HepG2 (cell line): ENCODE results near the gene KRT77. TPM values are rescaled to one million over a fixed set of nuclear protein-coding genes. Genes with fewer than 3 reads are reported as not detected.

Source experiments
- ATAC-seq: fragments of 200-7000 bp; cut with Tn5 transposase; 3 replicates; pipeline ENCODE4 v1.9.1; 2020; ENCODE audit warnings: mild to moderate bottlenecking, moderate library complexity
- BruUV-seq: library from RNA; stranded (reverse); fragments of 400-500 nt; replicated peaks from 2 replicates; lab custom pipeline; 2021; lab: Mats Ljungman, UMichigan
- CTCF ChIA-PET: fragments of 300-600 bp; formaldehyde crosslinking; extraction: SDS; loops from one replicate; lab custom pipeline; 2021; ENCODE audit warnings: low total read pairs, inconsistent platforms, low intra/inter-chr PET ratio; lab: Yijun Ruan, JAX
- POLR2A ChIA-PET: fragments of 350-600 bp; sonication (Branson Sonifier 250); formaldehyde crosslinking; loops from one replicate; lab custom pipeline; 2020; ENCODE audit warnings: antibody characterized with exemption, inconsistent platforms; lab: Yijun Ruan, JAX
- DNase-seq: peaks from one replicate; pipeline ENCODE4 v3.0.0-alpha.2; 2015; ENCODE audit warnings: low spot score
- FAIRE-seq: peaks from 3 replicates; lab custom pipeline; 2011; peaks lifted over from hg19 to GRCh38; lab: Jason Lieb, UNC
- H2AFZ ChIP-seq: one replicate; pipeline ENCODE4 v1.6.1; 2011; ENCODE audit warnings: low read length, inconsistent platforms
- H3K27ac ChIP-seq: fragments of 300-600 bp; 3 replicates; pipeline ENCODE4 v1.8.0; 2011; ENCODE audit warnings: mixed run types, mild to moderate bottlenecking, mixed read lengths, low read length, inconsistent platforms; ENCODE audit not compliant: insufficient read depth; ENCODE audit errors: extremely low read length
- H3K27me3 ChIP-seq, 2 experiments: fragments of 200-600 bp in 1 of 2; 2 replicates in 1 of 2; 3 replicates in 1 of 2; pipeline versions ENCODE4 v1.6.0 to v1.8.0; 2011; ENCODE audit warnings: low read length in 2 of 2, mild to moderate bottlenecking in 2 of 2, moderate library complexity in 2 of 2, inconsistent platforms in 1 of 2; ENCODE audit not compliant: insufficient read depth in 2 of 2, control insufficient read depth in 1 of 2
- H3K36me3 ChIP-seq, 2 experiments: fragments of 200-600 bp in 1 of 2; replicated peaks in 1 of 2; 2 replicates in 1 of 2; 3 replicates in 1 of 2; pipeline versions ENCODE4 v1.5.1 to v1.8.0; 2011; ENCODE audit warnings: low read length in 2 of 2, inconsistent platforms in 1 of 2; ENCODE audit not compliant: insufficient read depth in 2 of 2, control insufficient read depth in 1 of 2
- H3K4me1 ChIP-seq: 2 replicates; pipeline ENCODE4 v1.5.1; 2012; ENCODE audit warnings: low read length, inconsistent platforms; ENCODE audit not compliant: insufficient read depth
- H3K4me2 ChIP-seq: 2 replicates; pipeline ENCODE4 v1.6.0; 2011; ENCODE audit warnings: low read depth, low read length, inconsistent platforms
- H3K4me3 ChIP-seq, 3 experiments: fragments of 200-600 bp in 1 of 3; sonication (generic), shearing (Covaris generic) in 1 of 3; replicated peaks in 1 of 3; 2 replicates each; pipeline ENCODE4 v1.5.1; 2011 to 2016; ENCODE audit warnings: low read length in 3 of 3, inconsistent platforms in 2 of 3, low read depth in 2 of 3, mild to moderate bottlenecking in 2 of 3, control low read depth in 1 of 3, mixed read lengths in 1 of 3; ENCODE audit not compliant: insufficient read depth in 1 of 3
- H3K79me2 ChIP-seq: one replicate; pipeline ENCODE4 v1.6.1; 2011; ENCODE audit warnings: low read length, inconsistent platforms; ENCODE audit not compliant: insufficient read depth
- H3K9ac ChIP-seq: 2 replicates; pipeline ENCODE4 v1.6.0; 2011; ENCODE audit warnings: mild to moderate bottlenecking, low read depth, low read length, inconsistent platforms; ENCODE audit not compliant: insufficient read depth
- H3K9me3 ChIP-seq: 2 replicates; pipeline ENCODE4 v1.5.1; 2012; ENCODE audit warnings: mild to moderate bottlenecking, low read length
- H4K20me1 ChIP-seq: 2 replicates; pipeline ENCODE4 v1.6.0; 2011; ENCODE audit warnings: inconsistent platforms, mild to moderate bottlenecking, low read length, moderate library complexity; ENCODE audit not compliant: insufficient read depth
- AFF4 ChIP-seq: sonication (generic); formaldehyde crosslinking; IDR thresholded peaks from 2 replicates; pipeline ENCODE4 v1.4.0; 2020; ENCODE audit warnings: missing genetic modification reagents
- ARID2 ChIP-seq: sonication (generic); formaldehyde crosslinking; IDR thresholded peaks from 2 replicates; pipeline ENCODE4 v1.8.1; 2022; ENCODE audit warnings: mild to moderate bottlenecking, missing genetic modification reagents, borderline replicate concordance
- LCORL ChIP-seq, 2 experiments: fragments of 450-650 bp in 1 of 2; sonication (generic) in 1 of 2; formaldehyde crosslinking in 1 of 2; IDR thresholded peaks; 2 replicates each; pipeline versions ENCODE4 v1.5.0 to v1.6.1; 2017 to 2020; ENCODE audit warnings: antibody characterized with exemption in 1 of 2, missing genetic modification reagents in 1 of 2
- NFRKB ChIP-seq: fragments of 450-650 bp; IDR thresholded peaks from 2 replicates; pipeline ENCODE4 v1.6.1; 2017
- PAF1 ChIP-seq: IDR thresholded peaks from 2 replicates; pipeline ENCODE4 v1.6.1; 2016; ENCODE audit warnings: missing genetic modification reagents, missing compliant biosample characterization
- RFX5 ChIP-seq: IDR thresholded peaks from 2 replicates; pipeline ENCODE4 v1.6.1; 2011; ENCODE audit warnings: low read depth, low read length, improper control_type of control experiment
- TMF1 ChIP-seq: sonication (generic); formaldehyde crosslinking; IDR thresholded peaks from 2 replicates; pipeline ENCODE4 v1.8.1; 2022; ENCODE audit warnings: low read depth, missing genetic modification reagents
- ZBTB26 ChIP-seq: IDR thresholded peaks from 2 replicates; pipeline ENCODE4 v1.6.1; 2016; ENCODE audit warnings: missing compliant biosample characterization, missing genetic modification reagents, borderline replicate concordance
- whole genome bisulfite sequencing: methylation state at CpG from one replicate; pipeline ENCODE4 v1.1.6; 2017; ENCODE audit warnings: low lambda C conversion rate; 5-methylcytosine and 5-hydroxymethylcytosine counted together
- in situ Hi-C: cut with HindIII; loops from 2 replicates; pipeline ENCODE4 v1.10.0; 2017; ENCODE audit warnings: low pct_unique_long_range_greater_than_20kb; ENCODE audit not compliant: extremely low pct_ligation_motif_present
- intact Hi-C: fragments of 100-400 bp; cut with micrococcal nuclease; formaldehyde crosslinking; loops from one replicate; pipeline ENCODE4 v1.10.0; 2022; ENCODE audit not compliant: unreplicated experiment
- polyA plus RNA-seq, 8 experiments: library from polyadenylated mRNA; depleted of rRNA in 3 of 8; stranded (reverse) in 7 of 8; unstranded in 1 of 8; fragments of >200 nt; fragmentation: Illumina TruSeq in 4 of 8; extraction: Trizol in 4 of 8; gene quantifications; 2 replicates each; pipeline versions ENCODE4 v1.2.1 to v1.2.3, GENCODE V29; 2011 to 2016; ENCODE audit warnings: low read depth in 4 of 8, missing spikeins in 1 of 8, mixed read lengths in 1 of 8; ENCODE audit not compliant: insufficient read depth in 1 of 8
- total RNA-seq, 5 experiments: library from RNA; depleted of rRNA; stranded (reverse); fragments of >200 nt; fragmentation: Illumina TruSeq; extraction: Trizol; gene quantifications; 2 replicates each; pipeline ENCODE4 v1.2.3, GENCODE V29; 2016; ENCODE audit warnings: low read depth in 1 of 5
- TF ChIP-seq, protein P1 (sequence below): sonication (generic); formaldehyde crosslinking; IDR thresholded peaks from 2 replicates; pipeline ENCODE4 v1.5.0; 2020; ENCODE audit warnings: missing genetic modification reagents
- TF ChIP-seq, protein P2 (sequence below): sonication (generic); formaldehyde crosslinking; IDR thresholded peaks from 2 replicates; pipeline ENCODE4 v1.4.0; 2020; ENCODE audit warnings: missing genetic modification reagents

The KRT77 gene
- total and polyA plus RNA-seq, 2 of the 13 experiments (the other 11 are each of a cell fraction or from before 2014, with no cell fraction given) = not detected

- WGBS = 0% methylated on average over 6 of the region's 6 CpGs
- CTCF ChIA-PET = no interaction called here
- Histone ChIP-seq H3K36me3 (no peaks in the 10 kb centered on the region), H3K4me2 (no peak overlapping the region), H3K4me1 (no peaks in the 10 kb centered on the region), H3K9me3 (no peaks in the 10 kb centered on the region), H2AFZ (no peak overlapping the region), H3K27me3 (peaks cover 2 to 45% of the 10 kb centered on the region in 2 experiments; a peak in 4 of 5 replicates), H4K20me1 (no peaks in the 10 kb centered on the region), H3K79me2 (no peaks in the 10 kb centered on the region), H3K4me3 (no peak overlapping the region), H3K9ac (no peak overlapping the region), H3K27ac (no peak overlapping the region)
- POLR2A ChIA-PET = no interaction called here
- in situ Hi-C loops (no loop called here), intact Hi-C loops (no loop called here)
- TF ChIP-seq ARID2 (no peak), ZBTB26 (no peak), AFF4 (CRISPR knock-in tag) (no peak), LCORL (IDR thresholded peaks at IDR 0.05) (no peak), LCORL (CRISPR knock-in tag; IDR thresholded peaks at IDR 0.05) (no peak), TMF1 (CRISPR knock-in tag) (no peak), RFX5 (no peak), PAF1 (CRISPR knock-in tag) (no peak), NFRKB (no peak)
- TF ChIP-seq, protein P1, sequence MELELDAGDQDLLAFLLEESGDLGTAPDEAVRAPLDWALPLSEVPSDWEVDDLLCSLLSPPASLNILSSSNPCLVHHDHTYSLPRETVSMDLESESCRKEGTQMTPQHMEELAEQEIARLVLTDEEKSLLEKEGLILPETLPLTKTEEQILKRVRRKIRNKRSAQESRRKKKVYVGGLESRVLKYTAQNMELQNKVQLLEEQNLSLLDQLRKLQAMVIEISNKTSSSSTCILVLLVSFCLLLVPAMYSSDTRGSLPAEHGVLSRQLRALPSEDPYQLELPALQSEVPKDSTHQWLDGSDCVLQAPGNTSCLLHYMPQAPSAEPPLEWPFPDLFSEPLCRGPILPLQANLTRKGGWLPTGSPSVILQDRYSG = no peak
- TF ChIP-seq, protein P2, sequence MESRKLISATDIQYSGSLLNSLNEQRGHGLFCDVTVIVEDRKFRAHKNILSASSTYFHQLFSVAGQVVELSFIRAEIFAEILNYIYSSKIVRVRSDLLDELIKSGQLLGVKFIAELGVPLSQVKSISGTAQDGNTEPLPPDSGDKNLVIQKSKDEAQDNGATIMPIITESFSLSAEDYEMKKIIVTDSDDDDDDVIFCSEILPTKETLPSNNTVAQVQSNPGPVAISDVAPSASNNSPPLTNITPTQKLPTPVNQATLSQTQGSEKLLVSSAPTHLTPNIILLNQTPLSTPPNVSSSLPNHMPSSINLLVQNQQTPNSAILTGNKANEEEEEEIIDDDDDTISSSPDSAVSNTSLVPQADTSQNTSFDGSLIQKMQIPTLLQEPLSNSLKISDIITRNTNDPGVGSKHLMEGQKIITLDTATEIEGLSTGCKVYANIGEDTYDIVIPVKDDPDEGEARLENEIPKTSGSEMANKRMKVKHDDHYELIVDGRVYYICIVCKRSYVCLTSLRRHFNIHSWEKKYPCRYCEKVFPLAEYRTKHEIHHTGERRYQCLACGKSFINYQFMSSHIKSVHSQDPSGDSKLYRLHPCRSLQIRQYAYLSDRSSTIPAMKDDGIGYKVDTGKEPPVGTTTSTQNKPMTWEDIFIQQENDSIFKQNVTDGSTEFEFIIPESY = no peak
- DNase-seq (no peak), ATAC-seq (no peak), FAIRE-seq (no peak)
- BruUV-seq = no TSS peak
These were observed 54.3 kb downstream of the KRT77 start for GRCh38 chr12:52649066-52649465.
